Stomach (tissue), 4 donors: Measurements from ENCODE around the gene NCKAP5L.
"Not testable (repeated sequence)": the region's sequence is repeated elsewhere in the genome, so short reads cannot be mapped to it uniquely, and the experiment has no call there.

Experiments
- POLR2AphosphoS5 ChIP-seq, 3 donors: sonication (generic); formaldehyde crosslinking; IDR thresholded peaks; one replicate each; pipeline ENCODE4 v1.6.1; 2016; ENCODE audit warnings: antibody characterized with exemption in 3 of 3
- TF ChIP-seq, protein P1 (sequence below), 7 experiments: fragments of 450-650 bp in 4 of 7; fragments of 200-600 bp in 3 of 7; sonication (generic) in 3 of 7; IDR thresholded peaks; one replicate each; pipeline ENCODE4 v1.5.1; 2016 to 2019; ENCODE audit warnings: antibody characterized with exemption in 7 of 7, control low read depth in 2 of 7, mild to moderate bottlenecking in 1 of 7

DNA sequence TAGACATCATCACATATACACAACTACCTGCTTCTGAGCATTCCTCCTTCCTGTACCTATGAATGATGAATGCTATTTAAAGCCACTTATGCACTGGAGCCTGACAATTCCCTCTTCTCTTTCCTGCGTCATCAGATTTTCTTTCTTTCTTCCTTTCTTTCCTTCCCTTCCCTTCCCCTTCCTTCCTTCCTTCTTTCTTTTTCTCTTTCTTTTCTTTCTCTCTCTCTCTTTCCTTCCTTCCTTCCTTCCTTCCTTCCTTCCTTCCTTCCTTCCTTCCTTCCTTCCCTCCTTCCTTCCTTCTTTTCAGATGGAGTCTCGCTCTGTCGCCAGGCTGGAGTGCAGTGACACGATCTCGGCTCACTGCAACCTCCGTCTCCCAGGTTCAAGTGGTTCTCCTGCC lies 47.3 kb downstream of the NCKAP5L start:
- not testable (repeated sequence) for TF ChIP-seq POLR2AphosphoS5 (IDR thresholded peaks at IDR 0.05)
- TF ChIP-seq, protein P1, sequence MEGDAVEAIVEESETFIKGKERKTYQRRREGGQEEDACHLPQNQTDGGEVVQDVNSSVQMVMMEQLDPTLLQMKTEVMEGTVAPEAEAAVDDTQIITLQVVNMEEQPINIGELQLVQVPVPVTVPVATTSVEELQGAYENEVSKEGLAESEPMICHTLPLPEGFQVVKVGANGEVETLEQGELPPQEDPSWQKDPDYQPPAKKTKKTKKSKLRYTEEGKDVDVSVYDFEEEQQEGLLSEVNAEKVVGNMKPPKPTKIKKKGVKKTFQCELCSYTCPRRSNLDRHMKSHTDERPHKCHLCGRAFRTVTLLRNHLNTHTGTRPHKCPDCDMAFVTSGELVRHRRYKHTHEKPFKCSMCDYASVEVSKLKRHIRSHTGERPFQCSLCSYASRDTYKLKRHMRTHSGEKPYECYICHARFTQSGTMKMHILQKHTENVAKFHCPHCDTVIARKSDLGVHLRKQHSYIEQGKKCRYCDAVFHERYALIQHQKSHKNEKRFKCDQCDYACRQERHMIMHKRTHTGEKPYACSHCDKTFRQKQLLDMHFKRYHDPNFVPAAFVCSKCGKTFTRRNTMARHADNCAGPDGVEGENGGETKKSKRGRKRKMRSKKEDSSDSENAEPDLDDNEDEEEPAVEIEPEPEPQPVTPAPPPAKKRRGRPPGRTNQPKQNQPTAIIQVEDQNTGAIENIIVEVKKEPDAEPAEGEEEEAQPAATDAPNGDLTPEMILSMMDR (IDR thresholded peaks at IDR 0.05), result not testable (repeated sequence)
